Measurements from ENCODE around the gene RFC2.
"Not testable (repeated sequence)": the region's sequence is repeated elsewhere in the genome, so short reads cannot be mapped to it uniquely, and the experiment has no call there.

The RFC2 gene

GRCh38 chr7:74216361-74216761 lies 37.8 kb downstream of the RFC2 start:
- no peak for DNase-seq

GRCh38 chr7:74215921-74216320 lies 38.3 kb downstream of the RFC2 start:
- DNase-seq, result no peak

DNA sequence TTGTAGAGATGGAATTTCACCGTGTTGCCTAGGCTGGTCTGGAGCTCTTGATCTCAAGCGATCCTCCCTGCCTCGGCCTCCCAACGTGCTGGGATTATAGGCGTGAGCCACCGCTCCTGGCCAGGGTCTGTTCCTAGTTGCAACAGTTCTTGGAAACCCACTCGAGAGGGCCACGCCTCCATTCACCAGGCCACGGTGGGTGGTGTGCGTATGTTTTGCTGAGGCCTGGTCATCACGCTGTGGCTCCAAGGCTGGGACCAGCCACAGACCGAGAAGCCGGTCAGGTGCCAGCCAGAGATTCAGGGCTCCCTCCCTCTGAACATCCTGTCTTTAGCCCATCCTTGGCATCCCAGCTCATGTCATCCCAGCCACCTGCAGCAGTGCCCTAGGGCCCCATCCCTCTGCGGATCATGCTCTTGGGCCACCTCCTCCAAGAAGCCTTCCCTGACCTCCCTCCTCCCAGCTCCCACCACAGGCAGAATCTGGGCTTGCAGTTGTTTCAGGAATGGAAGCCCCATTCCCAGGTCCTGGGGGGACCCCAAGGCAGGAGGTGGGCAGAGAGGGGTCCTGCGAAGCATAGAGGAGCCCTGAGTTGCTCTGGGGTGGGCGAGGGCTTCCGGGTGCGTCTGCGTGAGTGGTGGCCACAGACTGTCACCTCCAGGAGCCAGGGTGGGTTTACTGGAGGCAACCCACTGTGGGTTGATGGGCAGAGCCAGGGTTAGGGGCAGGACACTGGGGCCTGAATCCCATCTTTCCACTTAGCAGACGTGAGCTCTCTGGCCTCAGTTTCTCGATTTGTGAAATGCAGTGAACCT lies 39.2 kb downstream of the RFC2 start:
- no peak for DNase-seq

GRCh38 chr7:74212661-74213060 lies 41.5 kb downstream of the RFC2 start:
- DNase-seq, result no peak

- not testable (repeated sequence) for DNase-seq
Observed at GRCh38 chr7:74208241-74208640, 46.0 kb downstream of the RFC2 start.

DNA sequence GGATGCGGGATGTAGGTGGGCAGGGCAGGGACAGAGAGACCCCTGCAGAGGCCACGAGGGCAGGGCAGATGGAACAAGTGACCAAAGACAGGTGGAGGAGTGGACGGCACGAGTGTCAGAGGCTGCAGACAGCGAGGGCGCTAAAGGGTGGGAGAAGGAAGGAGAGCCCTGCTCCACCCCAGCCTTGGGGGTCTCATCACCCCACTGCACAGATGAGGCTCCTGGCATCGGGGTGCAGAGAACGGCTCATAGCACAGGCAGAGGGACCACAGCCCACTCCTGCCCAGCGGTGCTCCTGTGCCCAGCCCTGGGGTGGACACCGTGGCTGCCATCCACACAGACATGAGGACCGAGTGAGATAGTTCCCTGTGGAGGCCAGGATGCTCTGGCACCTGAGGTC lies 46.6 kb downstream of the RFC2 start:
- no peak for DNase-seq

DNA sequence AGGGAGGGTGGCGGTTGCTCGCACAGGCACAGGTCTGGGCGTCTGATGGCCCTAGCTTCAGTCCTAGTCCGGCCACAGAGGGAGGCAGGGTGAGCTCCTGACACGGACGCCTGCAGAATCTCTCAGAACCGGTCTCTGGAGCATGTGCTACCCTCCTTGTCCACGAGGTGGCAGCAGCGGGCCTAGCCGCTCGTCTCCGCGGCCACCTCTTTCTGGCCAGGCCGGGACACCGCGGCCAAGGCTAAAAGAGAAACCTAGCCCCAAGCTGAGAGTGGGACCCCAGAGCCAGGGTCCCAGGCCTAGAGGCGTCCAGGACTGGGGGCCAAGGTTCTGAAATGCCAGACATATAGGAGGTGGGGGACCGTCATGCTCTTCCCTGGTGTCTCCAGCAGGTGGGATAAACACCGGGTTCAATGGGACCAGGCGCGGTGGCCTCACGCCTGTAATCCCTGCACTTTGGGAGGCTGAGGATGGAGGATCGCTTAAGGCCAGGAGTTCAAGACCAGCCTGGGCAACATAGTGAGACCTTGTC lies 47.5 kb downstream of the RFC2 start:
- DNase-seq, result peak; percentile 78

GRCh38 chr7:74206052-74206451 lies 48.1 kb downstream of the RFC2 start:
- DNase-seq, result not testable (repeated sequence)

- no peak for DNase-seq
Observed at GRCh38 chr7:74203956-74204618, 50.1 kb downstream of the RFC2 start.

- peak; percentile 46 for DNase-seq
Observed at GRCh38 chr7:74202841-74203556, 51.2 kb downstream of the RFC2 start.

DNA sequence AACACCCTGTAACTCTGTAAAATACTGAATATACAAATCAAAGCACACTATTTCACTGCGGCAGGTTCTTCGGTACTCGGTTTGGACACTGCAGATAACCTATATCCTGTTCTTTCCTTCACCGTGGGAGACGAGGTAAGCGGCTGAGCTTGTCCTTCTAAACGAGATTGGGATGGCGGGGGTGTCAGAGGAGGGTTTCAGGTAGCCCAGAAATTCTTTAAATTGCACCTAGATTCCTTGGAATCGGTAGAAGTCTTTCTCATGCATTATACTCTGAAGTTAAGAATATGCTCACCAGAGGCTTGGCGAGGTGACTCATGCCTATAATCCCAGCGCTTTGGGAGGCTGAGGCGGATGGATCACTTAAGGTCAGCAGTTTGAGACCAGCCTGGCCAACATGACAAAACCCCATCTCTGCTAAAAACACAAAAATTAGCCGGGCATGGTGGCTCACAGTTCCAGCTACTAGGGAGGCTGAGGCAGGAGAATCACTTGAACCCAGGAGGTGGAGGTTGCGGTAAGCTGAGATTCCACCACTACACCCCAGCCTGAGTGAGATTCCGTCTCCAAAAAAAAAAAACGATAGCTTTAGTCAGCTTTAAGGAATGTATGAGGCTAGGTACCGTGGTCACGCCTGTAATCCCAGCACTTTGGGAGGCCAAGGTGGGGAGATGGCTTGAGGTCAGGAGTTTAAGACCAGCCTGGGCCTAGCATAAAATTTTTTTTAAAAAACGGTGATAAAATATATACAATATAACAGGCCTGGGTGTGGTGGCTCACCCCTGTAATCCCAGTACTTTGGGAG lies 54.4 kb downstream of the RFC2 start:
- peak; percentile 69 for DNase-seq

- DNase-seq, result no peak
Observed at GRCh38 chr7:74197449-74198124, 56.6 kb downstream of the RFC2 start.

- not testable (repeated sequence) for DNase-seq
Observed at GRCh38 chr7:74195968-74196654, 58.1 kb downstream of the RFC2 start.

DNA sequence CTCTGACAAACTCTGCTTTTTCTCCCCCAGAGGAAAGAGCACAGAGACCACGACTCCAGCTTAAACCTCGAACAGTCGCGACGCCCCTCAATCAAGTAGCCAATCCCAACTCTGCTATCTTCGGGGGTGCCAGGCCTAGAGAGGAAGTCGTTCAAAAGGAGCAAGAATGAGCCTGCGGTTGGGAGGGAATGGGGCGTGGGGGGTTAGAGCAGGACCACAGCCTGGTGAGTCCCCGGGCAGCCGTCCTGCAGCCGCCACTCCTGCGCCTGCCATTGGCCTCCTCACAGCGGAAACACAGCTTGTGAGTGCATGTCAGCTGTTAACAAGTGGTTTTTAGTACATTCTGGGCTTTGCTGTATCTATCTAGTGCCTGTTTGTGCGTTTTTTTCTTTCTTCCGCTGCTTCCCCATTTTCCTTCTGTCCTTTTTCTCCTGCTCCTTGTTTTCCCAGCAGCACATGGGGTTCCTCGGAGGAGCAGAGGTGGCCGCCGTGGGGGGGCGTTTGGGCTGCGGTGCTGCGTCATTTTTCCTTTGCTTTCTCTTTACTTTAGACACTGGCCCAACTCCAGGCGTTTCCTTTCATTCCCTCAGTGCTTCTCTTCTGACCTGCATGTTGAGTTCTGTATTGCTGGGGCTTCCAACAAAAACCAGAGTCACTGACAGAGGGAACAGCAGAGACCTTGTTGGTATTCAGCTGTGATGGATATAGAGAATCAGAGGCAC lies 58.9 kb downstream of the RFC2 start:
- not testable (repeated sequence) for DNase-seq

GRCh38 chr7:74194686-74195085 lies 59.5 kb downstream of the RFC2 start:
- no peak for DNase-seq

DNA sequence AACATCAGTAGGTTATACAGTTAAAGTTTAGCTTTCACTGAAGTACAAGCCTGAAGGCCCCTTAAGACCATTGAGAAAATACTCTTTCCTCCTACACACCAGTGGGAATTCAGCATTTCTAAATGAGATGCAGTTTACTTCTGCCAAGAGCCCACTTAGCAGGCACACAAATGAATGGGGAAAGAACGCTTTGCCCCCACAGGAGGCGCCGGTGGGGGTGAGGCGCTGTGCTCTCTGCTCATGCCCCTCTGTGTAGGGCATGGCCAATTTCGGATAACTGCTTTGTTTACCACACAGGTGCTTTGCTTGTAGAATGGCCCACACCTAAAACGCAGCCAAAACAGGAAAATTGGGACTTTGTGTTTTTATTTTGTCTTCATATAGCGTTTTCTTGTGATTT lies 60.3 kb downstream of the RFC2 start:
- DNase-seq, result no peak

DNA sequence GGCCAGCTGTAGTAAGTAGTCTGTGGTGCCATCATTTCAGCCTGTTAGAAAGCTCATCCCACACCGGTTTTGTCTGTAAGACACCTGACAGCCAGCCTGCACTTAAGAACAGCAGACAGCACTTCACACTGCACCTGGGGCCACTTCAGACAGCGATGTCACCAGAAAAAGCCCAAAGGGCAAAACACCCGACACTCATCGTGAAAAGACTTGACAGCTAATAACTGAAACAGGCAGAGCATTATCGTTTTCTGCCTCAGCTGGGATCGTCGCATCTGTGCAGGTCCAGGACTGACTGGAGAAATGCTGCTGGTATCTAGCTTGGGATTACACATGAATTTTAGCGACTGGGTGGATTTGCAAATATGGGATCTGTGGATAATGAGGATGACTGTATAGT lies 61.1 kb downstream of the RFC2 start:
- DNase-seq, result no peak

- no peak for DNase-seq
Observed at GRCh38 chr7:74191231-74191630, 63.0 kb downstream of the RFC2 start.

- DNase-seq, result no peak
Observed at GRCh38 chr7:74190259-74190658, 63.9 kb downstream of the RFC2 start.

- peak; percentile 67 for DNase-seq
Observed at GRCh38 chr7:74187915-74188675, 66.1 kb downstream of the RFC2 start.
